ENCODE data around the gene CPNE4.

CPNE4 gene

GRCh38 chr3:131747466-131747865, 287.3 kb downstream of the CPNE4 start:
- Mint-ChIP-seq H3K27ac (no peak overlapping the region), H3K36me3 (ENCODE audit: insufficient read depth) (peaks cover 2% of the 10 kb centered on the region), H3K9me3 (peaks cover 0 to 1% of the 10 kb centered on the region in 2 donors), H3K4me3 (no peak overlapping the region), H3K27me3 (peaks cover 6 to 18% of the 10 kb centered on the region in 2 donors), H3K4me1 (ENCODE audit: low read depth in 2 of 2) (no peaks in the 10 kb centered on the region)
- DNase-seq, result no peak
- ATAC-seq (replicated peaks), result no peak

DNA sequence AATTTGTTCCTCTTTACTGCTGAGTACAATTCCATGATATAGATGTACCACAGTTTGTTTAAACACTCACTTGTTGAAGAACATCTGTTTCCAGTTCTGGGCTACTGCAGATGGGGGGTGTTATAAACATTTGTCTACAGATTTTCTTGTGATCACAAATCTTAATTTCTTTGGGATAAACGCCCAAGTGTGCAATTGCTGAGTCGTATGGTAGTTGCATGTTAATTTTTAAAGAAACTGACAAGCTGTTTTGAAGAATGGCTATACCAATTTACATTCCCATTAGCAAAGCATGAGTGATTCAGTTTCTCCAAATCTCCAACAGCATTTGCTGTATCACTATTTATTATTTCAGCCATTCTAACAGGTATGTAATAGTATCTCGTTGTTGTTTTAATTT, 290.0 kb downstream of the CPNE4 start:
- ATAC-seq (replicated peaks) (no peak), DNase-seq (no peak)
- H3K4me3 Mint-ChIP-seq, result no peak overlapping the region
- H3K27ac Mint-ChIP-seq, result no peak overlapping the region
- no peaks in the 10 kb centered on the region for H3K9me3 Mint-ChIP-seq
- H3K4me1 Mint-ChIP-seq (ENCODE audit: low read depth in 2 of 2), result no peaks in the 10 kb centered on the region
- peaks cover 10 to 12% of the 10 kb centered on the region in 2 donors for H3K27me3 Mint-ChIP-seq
- H3K36me3 Mint-ChIP-seq (ENCODE audit: insufficient read depth), result peaks cover 2% of the 10 kb centered on the region

DNA sequence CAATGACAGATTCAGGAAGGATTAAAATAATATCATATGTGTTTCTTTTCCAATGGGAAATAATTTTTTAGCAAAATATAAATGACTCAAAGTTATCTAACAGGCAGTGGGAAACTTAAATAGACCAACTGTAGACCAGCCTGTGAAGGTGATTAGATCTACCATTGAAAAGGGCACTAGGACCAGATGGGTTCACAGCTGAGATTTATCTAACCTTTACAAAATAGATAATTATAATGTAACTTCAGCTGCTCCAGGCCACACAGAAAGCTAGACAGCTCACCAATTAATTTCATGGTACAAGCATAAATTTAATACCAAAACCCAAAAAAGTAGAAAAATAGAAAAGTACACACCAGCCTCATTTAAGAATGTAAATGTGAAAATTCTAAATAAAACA, 291.7 kb downstream of the CPNE4 start:
- Mint-ChIP-seq H3K9me3 (no peaks in the 10 kb centered on the region), H3K4me1 (ENCODE audit: low read depth in 2 of 2) (no peaks in the 10 kb centered on the region), H3K4me3 (no peak overlapping the region), H3K27me3 (peaks cover 16 to 22% of the 10 kb centered on the region in 2 donors), H3K36me3 (ENCODE audit: insufficient read depth) (peaks cover 2% of the 10 kb centered on the region), H3K27ac (no peak overlapping the region)
- DNase-seq (no peak), ATAC-seq (replicated peaks) (no peak)

DNA sequence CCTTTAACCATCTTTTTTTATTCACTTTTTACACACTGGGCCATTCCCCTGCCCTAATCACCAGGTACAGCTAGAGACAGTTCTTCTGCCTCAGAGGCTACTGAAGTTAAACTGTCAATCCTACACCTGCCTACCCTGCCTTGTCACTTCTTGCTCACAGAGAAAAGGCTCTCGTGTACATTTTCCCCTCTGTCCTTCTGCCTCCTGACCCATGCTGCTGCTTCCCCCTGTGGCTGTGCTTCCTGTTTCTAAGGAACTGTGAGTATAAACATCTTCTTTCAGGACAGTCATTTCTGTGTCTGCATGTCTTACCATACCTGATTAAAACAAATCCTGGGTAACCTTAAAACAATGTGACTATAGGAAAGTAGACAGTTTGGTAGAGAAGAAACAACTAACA, 295.6 kb downstream of the CPNE4 start:
- ATAC-seq (replicated peaks), result no peak
- no peak overlapping the region for H3K27ac Mint-ChIP-seq
- DNase-seq, result no peak
- H3K36me3 Mint-ChIP-seq (ENCODE audit: insufficient read depth), result peaks cover 2% of the 10 kb centered on the region
- peaks cover 16 to 22% of the 10 kb centered on the region in 2 donors for H3K27me3 Mint-ChIP-seq
- H3K9me3 Mint-ChIP-seq, result no peaks in the 10 kb centered on the region
- H3K4me1 Mint-ChIP-seq (ENCODE audit: low read depth in 2 of 2), result no peaks in the 10 kb centered on the region
- no peak overlapping the region for H3K4me3 Mint-ChIP-seq

DNA sequence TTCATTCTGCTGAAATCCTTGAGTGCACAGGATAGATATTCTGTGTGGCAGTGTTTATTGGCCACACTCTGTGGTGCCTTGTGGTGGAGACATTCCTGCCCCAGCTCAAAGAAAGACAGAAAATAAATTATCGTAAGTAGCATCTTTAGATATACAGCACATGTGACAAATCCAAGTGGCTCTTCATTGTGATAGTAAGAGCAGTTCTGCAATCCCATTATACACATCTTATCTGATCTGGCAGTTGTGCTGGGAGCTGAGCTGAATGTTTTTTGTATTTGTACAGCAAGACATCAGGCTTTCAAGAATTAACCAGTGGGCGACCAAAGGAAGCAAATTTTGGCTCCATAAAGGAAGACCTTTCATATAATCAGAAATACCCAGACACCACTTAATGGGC, 296.7 kb downstream of the CPNE4 start:
- DNase-seq (no peak), ATAC-seq (replicated peaks) (no peak)
- H3K27me3 Mint-ChIP-seq, result peaks cover 16 to 22% of the 10 kb centered on the region in 2 donors
- H3K4me1 Mint-ChIP-seq (ENCODE audit: low read depth in 2 of 2), result no peaks in the 10 kb centered on the region
- no peak overlapping the region for H3K4me3 Mint-ChIP-seq
- H3K27ac Mint-ChIP-seq, result no peak overlapping the region
- H3K36me3 Mint-ChIP-seq (ENCODE audit: insufficient read depth), result no peaks in the 10 kb centered on the region
- H3K9me3 Mint-ChIP-seq, result no peaks in the 10 kb centered on the region

GRCh38 chr3:131735544-131735943, 299.3 kb downstream of the CPNE4 start:
- peaks cover 11 to 16% of the 10 kb centered on the region in 2 donors for H3K27me3 Mint-ChIP-seq
- H3K27ac Mint-ChIP-seq, result no peak overlapping the region
- H3K4me1 Mint-ChIP-seq (ENCODE audit: low read depth in 2 of 2), result no peaks in the 10 kb centered on the region
- no peak overlapping the region for H3K4me3 Mint-ChIP-seq
- no peak for ATAC-seq (replicated peaks)
- no peak for DNase-seq
- no peaks in the 10 kb centered on the region for H3K9me3 Mint-ChIP-seq
- H3K36me3 Mint-ChIP-seq (ENCODE audit: insufficient read depth), result no peaks in the 10 kb centered on the region

DNA sequence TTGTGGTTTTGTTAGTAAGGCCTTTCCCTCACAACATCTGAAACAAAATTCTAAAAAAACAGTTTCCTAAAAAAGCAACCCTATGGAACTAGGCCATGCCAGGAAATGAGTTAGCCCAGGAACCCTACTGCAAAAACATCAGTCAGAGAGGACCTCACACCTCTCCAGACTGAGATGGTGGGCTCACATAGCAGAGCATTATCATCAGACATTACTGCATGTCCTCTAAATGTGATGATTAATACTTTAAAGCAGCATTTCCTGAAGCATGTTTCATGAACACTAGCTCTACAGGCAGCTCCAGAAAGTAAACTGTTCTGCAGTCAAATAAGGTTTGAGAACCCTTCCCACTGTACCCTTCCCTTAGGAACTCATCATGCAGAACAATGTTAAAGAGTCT, 299.7 kb downstream of the CPNE4 start:
- no peak for ATAC-seq (replicated peaks)
- H3K4me1 Mint-ChIP-seq (ENCODE audit: low read depth in 2 of 2), result no peaks in the 10 kb centered on the region
- no peak for DNase-seq
- H3K36me3 Mint-ChIP-seq (ENCODE audit: insufficient read depth), result no peaks in the 10 kb centered on the region
- H3K27ac Mint-ChIP-seq, result no peak overlapping the region
- H3K9me3 Mint-ChIP-seq, result no peaks in the 10 kb centered on the region
- peaks cover 6 to 12% of the 10 kb centered on the region in 2 donors for H3K27me3 Mint-ChIP-seq
- no peak overlapping the region for H3K4me3 Mint-ChIP-seq

- no peaks in the 10 kb centered on the region for H3K36me3 Mint-ChIP-seq (ENCODE audit: insufficient read depth)
- ATAC-seq (replicated peaks), result no peak
- H3K27ac Mint-ChIP-seq, result no peak overlapping the region
- H3K27me3 Mint-ChIP-seq, result no peaks in the 10 kb centered on the region
- no peak overlapping the region for H3K4me3 Mint-ChIP-seq
- DNase-seq, result no peak
- H3K9me3 Mint-ChIP-seq, result no peaks in the 10 kb centered on the region
- H3K4me1 Mint-ChIP-seq (ENCODE audit: low read depth in 2 of 2), result no peaks in the 10 kb centered on the region
Observed at GRCh38 chr3:131733086-131733841, 301.6 kb downstream of the CPNE4 start.

DNA sequence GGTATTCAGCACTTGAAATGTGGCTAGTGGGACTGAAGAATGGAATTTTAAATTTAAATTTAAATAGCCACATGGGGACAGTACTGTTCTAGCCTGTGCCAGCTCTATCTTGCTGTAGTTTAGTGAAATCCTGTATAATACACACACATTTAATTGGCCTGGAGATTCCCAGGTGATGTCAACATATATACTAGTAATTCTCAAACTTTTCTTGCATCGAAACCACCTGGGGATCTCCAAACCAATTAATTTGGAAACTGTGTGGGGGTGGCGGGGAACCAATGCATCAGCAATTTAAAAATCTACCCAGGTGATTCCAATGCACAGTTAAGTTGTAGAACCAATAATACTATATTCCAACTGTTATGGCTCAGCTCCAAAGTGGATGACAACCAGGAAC, 303.1 kb downstream of the CPNE4 start:
- ATAC-seq (replicated peaks) (no peak), DNase-seq (no peak)
- Mint-ChIP-seq H3K27ac (no peak overlapping the region), H3K9me3 (no peaks in the 10 kb centered on the region), H3K27me3 (no peaks in the 10 kb centered on the region), H3K4me1 (ENCODE audit: low read depth in 2 of 2) (no peaks in the 10 kb centered on the region), H3K36me3 (ENCODE audit: insufficient read depth) (no peaks in the 10 kb centered on the region), H3K4me3 (no peak overlapping the region)

DNA sequence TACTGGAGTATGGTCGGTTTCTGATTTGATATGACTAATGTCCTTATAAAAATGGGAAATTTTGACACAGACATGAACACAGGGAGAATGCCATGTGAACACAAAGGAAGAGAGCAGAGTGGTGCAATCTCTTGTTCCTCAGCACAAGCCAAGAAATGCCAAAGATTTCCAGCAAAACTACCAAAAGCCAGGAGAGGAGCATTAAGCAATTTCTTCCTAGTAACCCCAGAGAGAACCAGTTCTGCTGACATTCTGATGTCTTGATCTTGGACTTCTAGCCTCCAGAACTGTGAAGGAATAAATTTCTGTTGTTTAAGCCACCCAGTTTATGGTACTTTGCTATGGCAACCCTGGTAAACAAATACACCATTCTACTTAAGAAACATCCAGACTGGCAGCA, 304.2 kb downstream of the CPNE4 start:
- no peak for ATAC-seq (replicated peaks)
- Mint-ChIP-seq H3K4me3 (no peak overlapping the region), H3K27ac (no peak overlapping the region)

DNA sequence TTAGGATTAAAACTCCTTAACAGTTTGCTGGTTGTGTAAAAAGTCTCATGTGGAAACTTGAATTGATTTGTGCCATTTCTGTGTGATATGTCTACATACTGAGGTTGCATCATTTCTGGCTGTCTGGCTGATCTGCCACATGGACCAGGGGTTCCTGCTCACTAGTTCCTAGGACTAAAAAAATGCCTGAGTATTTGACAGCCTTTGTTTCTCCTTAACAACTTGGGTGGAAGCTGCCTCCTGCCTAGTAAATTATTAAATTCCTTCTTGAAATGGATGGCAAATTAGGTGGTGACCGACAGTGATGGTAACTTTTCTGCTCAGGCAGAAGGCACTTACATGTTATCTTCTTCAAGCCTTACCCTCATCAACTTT, 305.2 kb downstream of the CPNE4 start:
- Mint-ChIP-seq H3K9me3 (no peaks in the 10 kb centered on the region), H3K27me3 (peaks cover 5 to 6% of the 10 kb centered on the region in 2 donors), H3K27ac (no peak overlapping the region), H3K36me3 (ENCODE audit: insufficient read depth) (no peaks in the 10 kb centered on the region), H3K4me1 (ENCODE audit: low read depth in 2 of 2) (no peaks in the 10 kb centered on the region), H3K4me3 (no peak overlapping the region)
- DNase-seq (no peak), ATAC-seq (replicated peaks) (no peak)

More for the DNA sequence above, 304.2 kb downstream of the CPNE4 start:
- Mint-ChIP-seq H3K36me3 (ENCODE audit: insufficient read depth) (no peaks in the 10 kb centered on the region), H3K27me3 (peaks cover 0 to 6% of the 10 kb centered on the region in 2 donors), H3K4me1 (ENCODE audit: low read depth in 2 of 2) (no peaks in the 10 kb centered on the region), H3K9me3 (no peaks in the 10 kb centered on the region)
- no peak for DNase-seq

- Mint-ChIP-seq H3K4me1 (ENCODE audit: low read depth in 2 of 2) (peaks cover 0 to 2% of the 10 kb centered on the region in 2 donors), H3K4me3 (no peak overlapping the region), H3K9me3 (no peaks in the 10 kb centered on the region), H3K27me3 (peaks cover 6 to 11% of the 10 kb centered on the region in 2 donors), H3K27ac (no peak overlapping the region), H3K36me3 (ENCODE audit: insufficient read depth) (no peaks in the 10 kb centered on the region)
- ATAC-seq (replicated peaks) (no peak), DNase-seq (no peak)
Observed at GRCh38 chr3:131728898-131729642, 305.7 kb downstream of the CPNE4 start.

DNA sequence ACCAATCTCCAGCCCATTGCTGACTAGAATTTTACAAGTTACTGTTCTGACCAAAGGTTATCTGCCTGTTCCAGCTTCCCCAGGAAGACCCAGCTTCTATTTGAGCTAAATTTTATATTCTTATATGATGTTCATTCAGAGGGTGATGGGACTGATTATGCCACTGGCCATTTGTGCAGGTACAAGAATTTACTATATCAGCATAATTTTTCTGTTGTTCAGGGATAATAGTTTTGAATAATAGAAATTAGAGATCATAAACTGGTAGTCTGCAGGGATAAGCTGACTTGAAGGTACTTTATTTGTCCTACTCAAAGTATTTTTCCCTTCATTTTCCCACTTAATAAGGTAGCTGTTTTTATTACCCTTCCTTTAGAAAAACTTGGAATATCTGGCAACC, 309.4 kb downstream of the CPNE4 start:
- Mint-ChIP-seq H3K9me3 (no peaks in the 10 kb centered on the region), H3K27me3 (peaks cover 6 to 12% of the 10 kb centered on the region in 2 donors), H3K4me1 (ENCODE audit: low read depth in 2 of 2) (peaks cover 0 to 2% of the 10 kb centered on the region in 2 donors), H3K27ac (no peak overlapping the region), H3K36me3 (ENCODE audit: insufficient read depth) (no peaks in the 10 kb centered on the region), H3K4me3 (no peak overlapping the region)
- no peak for ATAC-seq (replicated peaks)
- DNase-seq, result no peak

DNA sequence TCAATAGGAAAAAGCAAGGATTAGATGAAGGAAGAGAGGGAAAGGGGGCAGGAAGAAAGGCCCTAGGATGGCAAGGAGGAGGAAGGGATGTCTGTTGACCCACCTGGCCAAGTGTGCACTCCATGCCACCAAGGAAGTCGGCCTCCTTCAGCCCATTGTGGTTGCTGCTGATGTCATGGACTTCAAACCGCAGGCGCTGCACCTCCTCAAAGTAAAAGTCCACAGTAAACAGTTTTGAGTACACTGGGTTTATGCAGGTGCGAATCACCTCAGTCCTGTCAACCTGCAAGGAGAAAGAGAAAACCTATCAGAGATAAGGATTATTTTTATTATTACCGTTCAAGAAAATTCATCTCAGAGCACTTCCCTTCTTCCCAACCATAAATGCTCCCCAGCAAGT, 311.5 kb downstream of the CPNE4 start:
- Mint-ChIP-seq H3K36me3 (ENCODE audit: insufficient read depth) (no peaks in the 10 kb centered on the region), H3K4me1 (ENCODE audit: low read depth in 2 of 2) (peaks cover 0 to 2% of the 10 kb centered on the region in 2 donors), H3K27me3 (peaks cover 6 to 12% of the 10 kb centered on the region in 2 donors), H3K27ac (no peak overlapping the region), H3K9me3 (no peaks in the 10 kb centered on the region), H3K4me3 (no peak overlapping the region)
- DNase-seq (no peak), ATAC-seq (replicated peaks) (no peak)

Data from effector memory CD8-positive, alpha-beta T cell (primary cell).